Karpas-422 (cell line): ENCODE measurements around the gene ETV7. TPM values are rescaled to one million over a fixed set of nuclear protein-coding genes. Genes with fewer than 3 reads are reported as not detected.
"Not testable (repeated sequence)": the region's sequence is repeated elsewhere in the genome, so short reads cannot be mapped to it uniquely, and the experiment has no call there.

Experiments
- DNase-seq: peaks from one replicate; pipeline ENCODE4 v3.0.0-alpha.2; 2015
- H2AFZ ChIP-seq: fragments of 200-600 bp; sonication (generic); 2 replicates; pipeline ENCODE4 v1.6.1; 2014; ENCODE audit warnings: antibody characterized with exemption, low read length, mixed read lengths
- H3K27ac ChIP-seq: fragments of 200-600 bp; sonication (generic); 2 replicates; pipeline ENCODE4 v1.5.1; 2014; ENCODE audit warnings: mild to moderate bottlenecking, low read length, moderate library complexity
- H3K27me3 ChIP-seq: fragments of 200-600 bp; sonication (generic); 2 replicates; pipeline ENCODE4 v1.6.1; 2014; ENCODE audit warnings: low read length, mixed read lengths
- H3K36me3 ChIP-seq: fragments of 200-600 bp; sonication (generic); 2 replicates; pipeline ENCODE4 v1.6.1; 2014; ENCODE audit warnings: low read length, mixed read lengths; ENCODE audit not compliant: insufficient read depth
- H3K4me1 ChIP-seq: fragments of 200-600 bp; sonication (generic); 2 replicates; pipeline ENCODE4 v1.6.1; 2014; ENCODE audit warnings: mild to moderate bottlenecking, low read length, mixed read lengths
- H3K4me2 ChIP-seq: fragments of 200-600 bp; sonication (generic); 2 replicates; pipeline ENCODE4 v1.6.1; 2014; ENCODE audit warnings: low read length, low read depth, mild to moderate bottlenecking; ENCODE audit not compliant: poor library complexity, severe bottlenecking
- H3K4me3 ChIP-seq: fragments of 200-600 bp; sonication (generic); 2 replicates; pipeline ENCODE4 v1.5.1; 2014; ENCODE audit warnings: mild to moderate bottlenecking, antibody characterized with exemption, low read length, mixed read lengths
- H3K79me2 ChIP-seq: fragments of 200-600 bp; sonication (generic); 2 replicates; pipeline ENCODE4 v1.6.1; 2014; ENCODE audit warnings: mild to moderate bottlenecking, low read length, mixed read lengths
- H3K9ac ChIP-seq: fragments of 200-600 bp; sonication (generic); 2 replicates; pipeline ENCODE4 v1.6.0; 2014; ENCODE audit warnings: low read length
- H3K9me2 ChIP-seq: fragments of 200-600 bp; sonication (generic), shearing (Covaris generic); replicated peaks from 2 replicates; pipeline ENCODE4 v1.6.0; 2014; ENCODE audit warnings: mild to moderate bottlenecking, low read length, moderate library complexity; ENCODE audit not compliant: insufficient read depth
- H3K9me3 ChIP-seq: fragments of 300-700, 200-600 bp; sonication (generic); 2 replicates; pipeline ENCODE4 v1.6.1; 2014; ENCODE audit warnings: low read length, mixed read lengths
- H4K20me1 ChIP-seq: fragments of 200-600 bp; sonication (generic); 2 replicates; pipeline ENCODE4 v1.6.1; 2014; ENCODE audit warnings: mild to moderate bottlenecking, antibody characterized with exemption, low read length, low read depth; ENCODE audit not compliant: insufficient read depth
- total RNA-seq: library from RNA; depleted of rRNA; stranded (reverse); fragments of >200 nt; shearing (Covaris generic); gene quantifications from 2 replicates; pipeline ENCODE4 v1.2.3, GENCODE V29; 2014; ENCODE audit warnings: low replicate concordance

Gene ETV7
- total RNA-seq, 1 experiment from 2014 or later, result not detected

DNA sequence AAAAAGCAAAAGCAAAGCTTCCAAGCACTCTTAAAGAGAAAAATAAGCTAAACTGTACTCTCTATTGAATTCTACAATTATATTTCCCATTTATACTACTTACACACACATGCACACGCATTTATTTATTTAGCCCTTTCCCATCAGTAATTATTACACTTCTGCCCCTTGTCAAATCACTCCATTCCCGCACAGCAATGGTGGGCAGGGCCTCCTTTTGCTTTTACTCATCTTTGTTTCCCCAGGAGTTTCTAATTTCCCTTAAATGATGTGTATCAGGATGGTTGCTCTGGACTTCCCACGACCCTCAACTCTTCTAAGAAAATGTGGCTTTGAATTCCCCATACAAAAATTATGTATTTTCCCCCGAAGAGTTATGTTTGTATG lies 35.2 kb upstream of the ETV7 start:
- Histone ChIP-seq H3K4me2 (peak overlapping the region; percentile 94), H3K4me3 (peak overlapping the region; percentile 69), H3K9ac (peak overlapping the region; percentile 76), H3K27ac (no peak overlapping the region), H3K9me3 (no peaks in the 10 kb centered on the region), H3K79me2 (no peaks in the 10 kb centered on the region), H3K36me3 (no peaks in the 10 kb centered on the region), H4K20me1 (no peaks in the 10 kb centered on the region), H3K9me2 (no peaks in the 10 kb centered on the region), H3K27me3 (no peaks in the 10 kb centered on the region), H2AFZ (peak overlapping the region; percentile 97), H3K4me1 (peaks cover 14% of the 10 kb centered on the region)
- DNase-seq, result no peak

GRCh38 chr6:36419310-36419709 lies 31.8 kb upstream of the ETV7 start:
- H3K9me3 ChIP-seq, result no peaks in the 10 kb centered on the region
- H3K4me2 ChIP-seq, result no peak overlapping the region
- no peak overlapping the region for H3K27ac ChIP-seq
- H3K36me3 ChIP-seq, result no peaks in the 10 kb centered on the region
- DNase-seq, result no peak
- H4K20me1 ChIP-seq, result no peaks in the 10 kb centered on the region
- H3K4me3 ChIP-seq, result no peak overlapping the region
- no peak overlapping the region for H2AFZ ChIP-seq
- H3K9ac ChIP-seq, result no peak overlapping the region
- H3K4me1 ChIP-seq, result peaks cover 14% of the 10 kb centered on the region
- H3K79me2 ChIP-seq, result no peaks in the 10 kb centered on the region
- H3K9me2 ChIP-seq, result no peaks in the 10 kb centered on the region
- H3K27me3 ChIP-seq, result no peaks in the 10 kb centered on the region

GRCh38 chr6:36418558-36418957 lies 31.1 kb upstream of the ETV7 start:
- Histone ChIP-seq H3K4me1 (peaks cover 9% of the 10 kb centered on the region), H3K9me3 (no peaks in the 10 kb centered on the region), H3K4me3 (no peak overlapping the region), H3K4me2 (no peak overlapping the region), H3K9ac (no peak overlapping the region), H3K27ac (no peak overlapping the region), H3K36me3 (no peaks in the 10 kb centered on the region), H4K20me1 (no peaks in the 10 kb centered on the region), H3K9me2 (no peaks in the 10 kb centered on the region), H2AFZ (no peak overlapping the region), H3K27me3 (no peaks in the 10 kb centered on the region), H3K79me2 (no peaks in the 10 kb centered on the region)
- no peak for DNase-seq

DNA sequence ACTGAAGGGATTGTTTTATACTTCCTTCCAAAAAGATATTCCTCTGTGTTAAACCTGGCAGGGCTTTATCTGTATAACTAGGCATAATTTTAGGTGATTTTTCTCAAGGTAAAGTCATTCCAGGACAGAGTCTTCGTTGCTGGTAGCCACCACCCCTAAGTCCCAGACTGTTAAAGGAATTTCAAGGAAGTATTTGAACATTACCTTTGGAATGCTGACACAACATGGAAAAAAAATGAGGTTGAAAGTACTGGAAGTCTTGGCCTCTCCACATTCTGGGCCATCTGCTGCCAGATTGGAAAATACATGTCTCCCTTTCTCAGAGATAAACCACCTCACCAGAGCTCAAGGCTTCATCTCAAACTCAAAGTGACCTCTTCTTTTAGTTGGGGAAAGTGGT lies 27.0 kb upstream of the ETV7 start:
- no peaks in the 10 kb centered on the region for H3K79me2 ChIP-seq
- H3K36me3 ChIP-seq, result no peaks in the 10 kb centered on the region
- no peak overlapping the region for H3K4me3 ChIP-seq
- no peaks in the 10 kb centered on the region for H3K27me3 ChIP-seq
- no peak overlapping the region for H3K27ac ChIP-seq
- H3K9ac ChIP-seq, result no peak overlapping the region
- H4K20me1 ChIP-seq, result no peaks in the 10 kb centered on the region
- no peaks in the 10 kb centered on the region for H3K4me1 ChIP-seq
- no peaks in the 10 kb centered on the region for H3K9me3 ChIP-seq
- no peak for DNase-seq
- H3K9me2 ChIP-seq, result no peaks in the 10 kb centered on the region
- H3K4me2 ChIP-seq, result no peak overlapping the region
- H2AFZ ChIP-seq, result no peak overlapping the region

- Histone ChIP-seq H3K79me2 (no peaks in the 10 kb centered on the region), H2AFZ (no peak overlapping the region)
- no peak for DNase-seq
Measured at GRCh38 chr6:36413489-36414480, 26.3 kb upstream of the ETV7 start.

GRCh38 chr6:36409718-36410117 lies 22.2 kb upstream of the ETV7 start:
- H3K27ac ChIP-seq, H3K4me1 ChIP-seq, H3K36me3 ChIP-seq, H3K4me3 ChIP-seq, H3K9me3 ChIP-seq, H4K20me1 ChIP-seq, H3K4me2 ChIP-seq, H3K27me3 ChIP-seq, H3K9me2 ChIP-seq, H2AFZ ChIP-seq, DNase-seq, H3K9ac ChIP-seq, H3K79me2 ChIP-seq: not testable (repeated sequence)

More at GRCh38 chr6:36413489-36414480, 26.3 kb upstream of the ETV7 start:
- H3K9me2 ChIP-seq, result no peaks in the 10 kb centered on the region
- no peak overlapping the region for H3K4me3 ChIP-seq
- no peak overlapping the region for H3K27ac ChIP-seq
- no peaks in the 10 kb centered on the region for H4K20me1 ChIP-seq
- no peaks in the 10 kb centered on the region for H3K36me3 ChIP-seq
- H3K9ac ChIP-seq, result no peak overlapping the region
- no peaks in the 10 kb centered on the region for H3K27me3 ChIP-seq
- H3K4me2 ChIP-seq, result no peak overlapping the region
- no peaks in the 10 kb centered on the region for H3K4me1 ChIP-seq
- H3K9me3 ChIP-seq, result no peaks in the 10 kb centered on the region

DNA sequence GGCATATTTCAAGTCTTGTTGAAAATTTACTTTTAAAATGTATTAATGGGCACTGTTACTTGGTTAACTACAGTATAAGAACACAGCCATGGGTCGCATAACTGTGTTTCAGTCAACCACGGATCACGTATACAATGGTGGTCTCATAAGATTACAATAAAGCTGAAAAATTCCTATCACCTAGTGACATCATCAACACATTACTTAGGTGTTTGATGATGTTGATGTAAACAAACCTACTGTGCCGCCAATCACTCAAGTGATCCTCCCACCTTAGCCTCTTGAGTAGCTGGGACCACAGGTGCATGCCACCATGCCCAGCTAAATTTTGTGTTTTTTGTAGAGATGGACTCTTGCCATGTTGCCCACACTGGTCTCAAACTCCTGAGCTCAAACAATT lies 16.7 kb upstream of the ETV7 start:
- Histone ChIP-seq H3K79me2 (no peaks in the 10 kb centered on the region), H4K20me1 (no peaks in the 10 kb centered on the region), H3K36me3 (no peaks in the 10 kb centered on the region), H3K4me1 (no peaks in the 10 kb centered on the region), H3K9me3 (no peaks in the 10 kb centered on the region), H3K4me2 (no peak overlapping the region), H3K9me2 (no peaks in the 10 kb centered on the region), H3K27me3 (no peaks in the 10 kb centered on the region), H3K27ac (no peak overlapping the region), H2AFZ (no peak overlapping the region), H3K4me3 (no peak overlapping the region), H3K9ac (no peak overlapping the region)
- DNase-seq, result no peak

GRCh38 chr6:36402481-36402880 lies 15.0 kb upstream of the ETV7 start:
- no peaks in the 10 kb centered on the region for H3K27me3 ChIP-seq
- H3K9me2 ChIP-seq, result no peaks in the 10 kb centered on the region
- H3K9me3 ChIP-seq, result no peaks in the 10 kb centered on the region
- H4K20me1 ChIP-seq, result no peaks in the 10 kb centered on the region
- no peak overlapping the region for H3K4me2 ChIP-seq
- no peaks in the 10 kb centered on the region for H3K4me1 ChIP-seq
- H3K27ac ChIP-seq, result no peak overlapping the region
- no peaks in the 10 kb centered on the region for H3K36me3 ChIP-seq
- H2AFZ ChIP-seq, result no peak overlapping the region
- no peak overlapping the region for H3K4me3 ChIP-seq
- H3K9ac ChIP-seq, result no peak overlapping the region
- H3K79me2 ChIP-seq, result no peaks in the 10 kb centered on the region
- no peak for DNase-seq
